Measurements from ENCODE around the gene OR13G1.

Gene OR13G1

GRCh38 chr1:247638011-247638410 lies 41.5 kb downstream of the OR13G1 start:
- TF ChIP-seq FOXP2 (optimal IDR thresholded peaks at IDR 0.05; ENCODE audit: borderline replicate concordance, extremely low read depth, extremely low read length, insufficient read depth) (no peak), SIN3A (IDR thresholded peaks at IDR 0.05; ENCODE audit: borderline replicate concordance, insufficient read depth, low read length) (no peak), TAF1 (IDR thresholded peaks at IDR 0.05; ENCODE audit: borderline replicate concordance, insufficient read depth, low read length) (no peak), REST (IDR thresholded peaks at IDR 0.05; ENCODE audit: insufficient read depth in 1 of 2, low read depth in 2 of 2, low read length in 2 of 2) (no peak), POLR2AphosphoS5 (IDR thresholded peaks at IDR 0.05; ENCODE audit: low read depth, low read length) (no peak)

- TF ChIP-seq FOXP2 (optimal IDR thresholded peaks at IDR 0.05; ENCODE audit: borderline replicate concordance, extremely low read depth, extremely low read length, insufficient read depth) (no peak), SIN3A (IDR thresholded peaks at IDR 0.05; ENCODE audit: borderline replicate concordance, insufficient read depth, low read length) (no peak), POLR2AphosphoS5 (IDR thresholded peaks at IDR 0.05; ENCODE audit: low read depth, low read length) (no peak), TAF1 (IDR thresholded peaks at IDR 0.05; ENCODE audit: borderline replicate concordance, insufficient read depth, low read length) (no peak), REST (IDR thresholded peaks at IDR 0.05; ENCODE audit: insufficient read depth in 1 of 2, low read depth in 2 of 2, low read length in 2 of 2) (no peak)
Observed at GRCh38 chr1:247627951-247628350, 51.6 kb downstream of the OR13G1 start.
